ENCODE measurements around the gene TSPAN3.

Gene TSPAN3

GRCh38 chr15:77018796-77019505, 52.0 kb downstream of the TSPAN3 start:
- no peaks in the 10 kb centered on the region for H4K20me1 ChIP-seq (ENCODE audit: control insufficient read depth, insufficient read depth, low read depth, low read length)
- no peaks in the 10 kb centered on the region for H3K9me2 ChIP-seq (replicated peaks; ENCODE audit: control insufficient read depth, low read length)
- H3K27ac ChIP-seq (ENCODE audit: low read depth, low read length): no peak overlapping the region
- no peak overlapping the region for H3K4me2 ChIP-seq (ENCODE audit: low read length)
- peaks cover 5% of the 10 kb centered on the region; the same call in 1 of the 2 replicates for H3K4me1 ChIP-seq (ENCODE audit: control insufficient read depth, low read length)
- H3K27me3 ChIP-seq (ENCODE audit: control insufficient read depth, low read length): no peaks in the 10 kb centered on the region
- no peaks in the 10 kb centered on the region for H3F3A ChIP-seq (ENCODE audit: control insufficient read depth, insufficient read depth)
- H3K4me3 ChIP-seq (ENCODE audit: low read length): no peak overlapping the region
- TF ChIP-seq, protein P1, sequence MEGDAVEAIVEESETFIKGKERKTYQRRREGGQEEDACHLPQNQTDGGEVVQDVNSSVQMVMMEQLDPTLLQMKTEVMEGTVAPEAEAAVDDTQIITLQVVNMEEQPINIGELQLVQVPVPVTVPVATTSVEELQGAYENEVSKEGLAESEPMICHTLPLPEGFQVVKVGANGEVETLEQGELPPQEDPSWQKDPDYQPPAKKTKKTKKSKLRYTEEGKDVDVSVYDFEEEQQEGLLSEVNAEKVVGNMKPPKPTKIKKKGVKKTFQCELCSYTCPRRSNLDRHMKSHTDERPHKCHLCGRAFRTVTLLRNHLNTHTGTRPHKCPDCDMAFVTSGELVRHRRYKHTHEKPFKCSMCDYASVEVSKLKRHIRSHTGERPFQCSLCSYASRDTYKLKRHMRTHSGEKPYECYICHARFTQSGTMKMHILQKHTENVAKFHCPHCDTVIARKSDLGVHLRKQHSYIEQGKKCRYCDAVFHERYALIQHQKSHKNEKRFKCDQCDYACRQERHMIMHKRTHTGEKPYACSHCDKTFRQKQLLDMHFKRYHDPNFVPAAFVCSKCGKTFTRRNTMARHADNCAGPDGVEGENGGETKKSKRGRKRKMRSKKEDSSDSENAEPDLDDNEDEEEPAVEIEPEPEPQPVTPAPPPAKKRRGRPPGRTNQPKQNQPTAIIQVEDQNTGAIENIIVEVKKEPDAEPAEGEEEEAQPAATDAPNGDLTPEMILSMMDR (IDR thresholded peaks at IDR 0.05; ENCODE audit: low read depth, low read length, poor library complexity, severe bottlenecking): no peak
- H3K36me3 ChIP-seq (ENCODE audit: control insufficient read depth, low read length): no peaks in the 10 kb centered on the region
- H3K79me2 ChIP-seq (ENCODE audit: control insufficient read depth, low read length): no peaks in the 10 kb centered on the region
- H3K9me3 ChIP-seq (ENCODE audit: control insufficient read depth, insufficient read depth, low read length): no peaks in the 10 kb centered on the region

GRCh38 chr15:77017761-77018720, 52.9 kb downstream of the TSPAN3 start:
- Histone ChIP-seq H3F3A (ENCODE audit: control insufficient read depth, insufficient read depth) (no peaks in the 10 kb centered on the region), H3K27ac (ENCODE audit: low read depth, low read length) (no peak overlapping the region), H3K4me1 (ENCODE audit: control insufficient read depth, low read length) (peaks cover 5% of the 10 kb centered on the region; the same call in 1 of the 2 replicates), H3K9me3 (ENCODE audit: control insufficient read depth, insufficient read depth, low read length) (no peaks in the 10 kb centered on the region), H3K79me2 (ENCODE audit: control insufficient read depth, low read length) (no peaks in the 10 kb centered on the region), H3K27me3 (ENCODE audit: control insufficient read depth, low read length) (no peaks in the 10 kb centered on the region), H3K9me2 (replicated peaks; ENCODE audit: control insufficient read depth, low read length) (no peaks in the 10 kb centered on the region), H4K20me1 (ENCODE audit: control insufficient read depth, insufficient read depth, low read depth, low read length) (no peaks in the 10 kb centered on the region), H3K4me2 (ENCODE audit: low read length) (no peak overlapping the region), H3K36me3 (ENCODE audit: control insufficient read depth, low read length) (no peaks in the 10 kb centered on the region), H3K4me3 (ENCODE audit: low read length) (no peak overlapping the region)
- TF ChIP-seq, protein P1 (IDR thresholded peaks at IDR 0.05; ENCODE audit: low read depth, low read length, poor library complexity, severe bottlenecking): no peak
- TF ChIP-seq EZH2phosphoT487 (IDR thresholded peaks at IDR 0.05; ENCODE audit: borderline replicate concordance, low read length): no peak

DNA sequence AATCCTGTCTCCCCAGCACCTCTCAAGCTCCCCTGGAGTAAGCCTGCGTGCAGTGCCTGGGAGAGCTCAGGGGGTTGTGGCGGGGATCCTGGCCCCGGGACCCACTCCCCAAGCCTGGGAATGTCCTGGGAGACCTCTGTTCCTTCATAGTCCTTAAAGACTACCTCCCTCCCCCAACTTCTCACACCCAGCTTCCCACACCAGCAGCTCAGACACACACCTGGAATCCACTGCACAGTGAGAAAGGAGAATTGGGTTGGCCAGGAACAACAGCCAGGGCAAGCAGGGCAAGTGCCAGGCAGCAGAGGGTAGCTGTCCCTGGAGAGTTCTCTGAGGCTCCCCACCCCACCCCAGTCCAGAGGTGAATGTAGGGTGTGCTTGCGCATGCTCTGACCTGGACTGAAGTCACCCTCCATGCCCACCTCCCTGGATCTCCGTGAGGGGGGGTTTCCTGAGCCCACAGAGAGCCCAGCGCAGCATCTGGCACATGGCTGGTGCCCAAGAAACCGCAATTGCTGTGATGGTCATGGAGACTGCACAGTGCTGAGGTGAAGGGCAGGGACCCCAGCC, 53.7 kb downstream of the TSPAN3 start:
- Histone ChIP-seq H4K20me1 (ENCODE audit: control insufficient read depth, insufficient read depth, low read depth, low read length) (no peaks in the 10 kb centered on the region), H3F3A (ENCODE audit: control insufficient read depth, insufficient read depth) (no peaks in the 10 kb centered on the region), H3K79me2 (ENCODE audit: control insufficient read depth, low read length) (no peaks in the 10 kb centered on the region), H3K9me3 (ENCODE audit: control insufficient read depth, insufficient read depth, low read length) (no peaks in the 10 kb centered on the region), H3K4me1 (ENCODE audit: control insufficient read depth, low read length) (peaks cover 5% of the 10 kb centered on the region; the same call in 1 of the 2 replicates), H3K27me3 (ENCODE audit: control insufficient read depth, low read length) (no peaks in the 10 kb centered on the region), H3K27ac (ENCODE audit: low read depth, low read length) (no peak overlapping the region), H3K4me3 (ENCODE audit: low read length) (no peak overlapping the region), H3K9me2 (replicated peaks; ENCODE audit: control insufficient read depth, low read length) (no peaks in the 10 kb centered on the region), H3K36me3 (ENCODE audit: control insufficient read depth, low read length) (no peaks in the 10 kb centered on the region), H3K4me2 (ENCODE audit: low read length) (no peak overlapping the region)
- TF ChIP-seq, protein P1 (IDR thresholded peaks at IDR 0.05; ENCODE audit: low read depth, low read length, poor library complexity, severe bottlenecking): no peak
- no peak for TF ChIP-seq EZH2phosphoT487 (IDR thresholded peaks at IDR 0.05; ENCODE audit: borderline replicate concordance, low read length)

Data from DOHH2 (cell line).